Esophagus (tissue), 2 donors: ENCODE data around the gene FGF9. TPM values are rescaled to one million over a fixed set of nuclear protein-coding genes. Genes with fewer than 3 reads are reported as not detected.

Experiments used
- H3K27ac ChIP-seq, 2 donors: one replicate each; pipeline ENCODE4 v1.5.1; 2013; ENCODE audit warnings: low read depth in 2 of 2, mild to moderate bottlenecking in 2 of 2, inconsistent platforms in 1 of 2, low read length in 1 of 2, moderate library complexity in 1 of 2
- H3K27me3 ChIP-seq, 2 donors: one replicate each; pipeline ENCODE4 v1.6.1; 2013; ENCODE audit warnings: low read length in 2 of 2, control low read depth in 1 of 2, mild to moderate bottlenecking in 1 of 2; ENCODE audit not compliant: insufficient read depth in 2 of 2, control insufficient read depth in 1 of 2
- H3K36me3 ChIP-seq, 2 donors: one replicate each; pipeline ENCODE4 v1.6.1; 2013; ENCODE audit warnings: low read length in 1 of 2; ENCODE audit not compliant: control insufficient read depth in 2 of 2, insufficient read depth in 2 of 2
- H3K4me1 ChIP-seq, 2 donors: one replicate each; pipeline ENCODE4 v1.6.1; 2013; ENCODE audit warnings: low read length in 1 of 2; ENCODE audit not compliant: control insufficient read depth in 2 of 2, insufficient read depth in 2 of 2
- H3K4me3 ChIP-seq, 2 donors: one replicate each; pipeline ENCODE4 v1.5.1; 2013; ENCODE audit warnings: low read length in 2 of 2, mild to moderate bottlenecking in 2 of 2, low read depth in 1 of 2, moderate library complexity in 1 of 2
- H3K9me3 ChIP-seq, 2 donors: one replicate each; pipeline ENCODE4 v1.6.1; 2013; ENCODE audit warnings: mild to moderate bottlenecking in 2 of 2, low read depth in 1 of 2, low read length in 1 of 2, moderate library complexity in 1 of 2; ENCODE audit not compliant: control insufficient read depth in 2 of 2, insufficient read depth in 1 of 2
- WGBS, 2 donors: extraction: QIAGEN DNeasy Blood & Tissue Kit; methylation state at CpG; one replicate each; pipeline ENCODE4 v1.1.7; 2013; 5-methylcytosine and 5-hydroxymethylcytosine counted together
- polyA plus RNA-seq, 2 donors: library from polyadenylated mRNA; stranded (reverse); fragments of 200-250 nt; gene quantifications; one replicate each; pipeline ENCODE4 v1.2.3, GENCODE V29; 2013
- donor health status: healthy with polysubstance abuse.
- donor health status: Bipolar disorder and iron deficiency.

FGF9 gene
- polyA plus RNA-seq, 2 donors: 0.02 TPM

DNA sequence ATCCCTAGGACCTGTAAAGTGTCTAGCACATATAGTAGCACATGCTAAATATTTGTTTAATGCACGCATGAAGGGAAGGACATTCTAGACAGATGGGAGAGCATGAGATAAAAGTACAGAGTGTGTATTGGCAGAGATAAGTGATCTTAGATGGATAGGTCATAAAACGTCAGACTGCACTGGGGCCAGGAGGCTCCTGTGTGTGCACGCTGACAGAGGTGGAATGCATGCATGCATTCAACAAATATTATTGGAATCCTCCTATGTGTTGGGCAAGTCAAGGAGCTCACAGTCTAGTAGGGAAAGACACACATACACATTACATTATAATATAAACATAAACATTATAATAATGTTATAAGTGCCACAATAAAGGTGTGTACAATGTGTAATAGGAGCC lies 73.3 kb downstream of the FGF9 start:
- Histone ChIP-seq H3K36me3 (no peaks in the 10 kb centered on the region), H3K27ac (no peak overlapping the region), H3K27me3 (no peaks in the 10 kb centered on the region), H3K4me1 (no peaks in the 10 kb centered on the region), H3K4me3 (no peak overlapping the region), H3K9me3 (no peaks in the 10 kb centered on the region)
- 33 to 48% methylated on average over 3 of the region's 3 CpGs for WGBS, 2 donors

DNA sequence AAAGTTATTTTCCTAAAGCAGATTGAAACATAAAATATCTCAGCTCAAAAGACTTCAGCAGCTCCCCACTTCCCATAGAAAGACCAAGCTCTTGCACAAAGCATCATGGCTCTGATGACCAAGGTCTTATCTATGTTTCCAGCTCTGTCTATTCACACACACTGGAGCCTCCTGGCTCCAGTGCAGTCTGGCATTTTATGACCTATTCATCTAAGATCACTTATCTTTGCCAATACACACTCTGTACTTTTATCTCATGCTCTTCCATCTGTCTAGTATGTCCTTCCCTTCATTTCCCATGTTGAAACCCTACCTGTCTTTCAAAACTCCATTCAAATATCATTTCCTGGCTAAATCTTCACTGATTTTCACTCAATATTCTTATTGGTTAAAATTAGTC lies 74.4 kb downstream of the FGF9 start:
- H3K4me3 ChIP-seq: no peak overlapping the region
- no peak overlapping the region for H3K27ac ChIP-seq
- no peaks in the 10 kb centered on the region for H3K9me3 ChIP-seq
- no peaks in the 10 kb centered on the region for H3K27me3 ChIP-seq
- H3K36me3 ChIP-seq: no peaks in the 10 kb centered on the region
- no peaks in the 10 kb centered on the region for H3K4me1 ChIP-seq

DNA sequence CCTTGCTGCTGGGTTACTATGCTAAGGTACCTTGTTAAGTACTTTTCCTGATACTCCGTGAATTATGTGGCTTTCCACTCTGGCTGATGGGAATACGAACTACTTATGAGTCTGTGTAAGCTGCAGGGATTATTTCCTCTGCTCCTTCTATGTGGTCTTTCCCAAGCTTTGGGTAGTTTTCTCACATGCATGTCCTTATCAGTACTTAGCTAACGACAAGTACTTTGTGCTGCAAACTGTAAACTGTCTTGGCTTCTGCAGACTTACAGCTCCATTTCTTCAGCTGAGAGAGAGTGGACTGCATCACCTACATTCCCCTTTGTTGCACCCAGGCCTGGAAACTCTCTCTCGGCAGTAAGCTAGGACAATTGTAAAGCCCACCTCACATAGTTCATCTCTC lies 76.6 kb downstream of the FGF9 start:
- WGBS, 2 donors: 70 to 76% methylated on average over 4 of the region's 4 CpGs
- Histone ChIP-seq H3K27me3 (no peaks in the 10 kb centered on the region), H3K4me1 (no peaks in the 10 kb centered on the region), H3K4me3 (no peak overlapping the region), H3K36me3 (no peaks in the 10 kb centered on the region), H3K27ac (no peak overlapping the region), H3K9me3 (no peaks in the 10 kb centered on the region)

DNA sequence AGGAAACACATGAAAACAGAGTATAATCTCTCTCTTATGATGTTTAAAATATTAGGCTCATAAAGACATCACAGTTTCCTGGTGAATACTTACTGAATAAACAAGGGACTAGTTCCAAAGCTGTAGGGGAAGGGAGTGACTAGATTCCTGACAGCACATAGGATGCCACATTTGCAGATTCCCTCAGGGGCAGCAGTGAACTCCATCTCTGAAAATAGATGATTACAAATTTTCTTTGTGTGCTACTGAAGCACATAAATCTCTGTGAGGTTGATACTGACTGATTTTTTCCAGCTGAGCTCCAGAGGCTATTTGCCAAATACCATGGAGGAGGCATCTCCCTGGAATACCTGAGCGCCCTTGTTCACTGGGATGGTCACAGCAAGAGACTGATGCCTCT lies 77.3 kb downstream of the FGF9 start:
- WGBS, 2 donors: 48 to 63% methylated on average over 1 of the region's 1 CpG
- Histone ChIP-seq H3K9me3 (no peaks in the 10 kb centered on the region), H3K36me3 (no peaks in the 10 kb centered on the region)

DNA sequence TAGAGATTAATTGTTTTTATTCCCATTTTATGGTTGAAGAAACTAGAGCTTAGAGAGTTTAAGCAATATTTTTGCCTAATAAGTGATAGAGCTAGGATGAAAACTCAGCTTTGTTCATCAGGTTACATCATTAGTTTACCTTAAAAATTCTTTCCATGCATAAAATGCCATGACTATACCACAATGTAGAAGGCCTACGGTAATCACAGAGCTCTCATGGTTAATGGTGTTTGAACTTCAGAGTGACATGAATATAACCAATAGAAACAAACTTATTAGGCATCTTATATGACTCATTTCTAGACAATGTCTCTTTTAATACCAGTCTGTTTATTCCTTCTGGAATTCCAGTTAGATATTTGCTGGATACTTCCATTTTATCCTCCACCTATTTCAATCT lies 78.5 kb downstream of the FGF9 start:
- no peak overlapping the region for H3K4me3 ChIP-seq
- no peaks in the 10 kb centered on the region for H3K27me3 ChIP-seq
- WGBS, 2 donors: 60 to 78% methylated on average over 1 of the region's 1 CpG
- H3K9me3 ChIP-seq: no peaks in the 10 kb centered on the region
- no peaks in the 10 kb centered on the region for H3K4me1 ChIP-seq
- H3K27ac ChIP-seq: no peak overlapping the region
- H3K36me3 ChIP-seq: no peaks in the 10 kb centered on the region

More for the DNA sequence above, 77.3 kb downstream of the FGF9 start:
- Histone ChIP-seq H3K27ac (no peak overlapping the region), H3K4me3 (no peak overlapping the region), H3K27me3 (no peaks in the 10 kb centered on the region), H3K4me1 (no peaks in the 10 kb centered on the region)

DNA sequence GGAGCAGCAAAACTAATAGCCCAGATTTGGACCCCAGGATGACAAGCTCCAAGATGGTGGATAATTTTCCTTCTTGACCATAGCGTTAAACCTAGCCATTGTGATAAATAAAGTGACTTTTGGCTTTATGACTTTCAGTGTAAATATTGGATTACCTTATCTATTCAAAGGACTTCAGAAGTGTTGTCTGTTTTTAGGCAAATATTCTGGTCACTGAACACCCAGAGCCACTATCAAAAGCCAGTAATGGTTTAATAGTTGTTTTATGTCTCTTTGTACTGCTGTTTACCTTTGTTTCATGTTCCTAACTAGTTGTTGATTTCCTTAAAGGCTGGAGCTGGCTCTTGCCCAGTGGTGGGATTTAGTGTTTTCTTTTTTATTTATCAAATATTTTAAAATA lies 81.6 kb downstream of the FGF9 start:
- Histone ChIP-seq H3K4me1 (no peaks in the 10 kb centered on the region), H3K27me3 (no peaks in the 10 kb centered on the region), H3K36me3 (no peaks in the 10 kb centered on the region), H3K9me3 (no peaks in the 10 kb centered on the region), H3K4me3 (no peak overlapping the region), H3K27ac (no peak overlapping the region)
- 58 to 76% methylated on average over 1 of the region's 1 CpG for whole genome bisulfite sequencing, 2 donors

DNA sequence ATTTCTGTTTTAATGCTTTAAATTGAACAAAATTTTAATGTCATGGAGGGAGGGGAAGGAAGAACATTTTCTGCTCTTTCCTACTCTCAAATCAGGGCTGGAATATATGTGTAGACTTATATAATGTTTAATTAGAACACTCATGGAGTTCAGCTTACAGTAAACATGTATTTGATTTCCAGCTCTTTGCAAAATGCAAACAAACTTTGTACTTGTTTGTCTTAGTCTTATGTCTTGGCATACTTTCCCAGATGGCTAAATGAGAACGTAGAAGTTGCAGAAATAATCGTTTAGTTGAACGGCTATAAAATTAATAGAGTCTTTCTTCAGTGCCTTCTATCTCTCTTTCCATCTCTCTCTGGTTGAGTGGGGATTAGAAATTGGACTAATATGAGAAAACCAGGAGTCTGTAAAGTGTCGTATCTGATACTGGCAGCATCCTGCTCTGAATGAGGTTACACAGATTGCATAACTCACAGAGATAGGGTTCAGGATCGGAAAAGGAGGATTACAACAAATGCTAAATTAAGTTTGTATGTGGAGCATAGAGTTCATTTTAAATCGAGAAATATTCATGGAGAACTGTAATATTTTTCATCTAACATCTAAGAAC lies 82.3 kb downstream of the FGF9 start:
- WGBS, 2 donors: 42 to 45% methylated on average over 6 of the region's 6 CpGs
- Histone ChIP-seq H3K4me3 (no peak overlapping the region), H3K27ac (no peak overlapping the region)

More for the DNA sequence above, 82.3 kb downstream of the FGF9 start:
- Histone ChIP-seq H3K9me3 (no peaks in the 10 kb centered on the region), H3K4me1 (no peaks in the 10 kb centered on the region), H3K27me3 (no peaks in the 10 kb centered on the region), H3K36me3 (no peaks in the 10 kb centered on the region)

Other genes with a start within 250 kb of the FGF9 start
- 10 to 100 TPM; 20.3 to 27.9 TPM for gene ZDHHC20, start 211.8 kb upstream of the FGF9 start, polyA plus RNA-seq
- 10 to 100 TPM; 23.6 to 26.3 TPM for gene MICU2, start 66.9 kb upstream of the FGF9 start, polyA plus RNA-seq